ENCODE results near the gene GPR150. TPM values are rescaled to one million over a fixed set of nuclear protein-coding genes. Genes with fewer than 3 reads are reported as not detected.

Gene GPR150
- total RNA-seq, result under 1 TPM; 0.45 to 0.76 TPM

- peak; percentile 26 for TF ChIP-seq CTCF (IDR thresholded peaks at IDR 0.05)
- intact Hi-C loops (cut with micrococcal nuclease), result loop anchor here (5.0 kb wide), 1 partner anchor 63 kb away; the partner anchor contains the start of gene ARSK
- ChIA-PET POLR2A (interaction anchor here (1.6 to 4.3 kb wide), 2 partner anchors 11 to 27 kb away, joined by 6 to 23 read pairs; partner anchors contain the start of gene RFESD), CTCF (interaction anchor here (0.6 to 1.0 kb wide), 2 partner anchors 11 kb away, joined by 4 read pairs; no protein-coding TSS in a partner anchor)
- DNase-seq, result peak; percentile 79
- peak within 1 kb of the TSS; percentile 76 for H3K27ac Mint-ChIP-seq
- peaks cover 39% of the 10 kb centered on the region for H3K4me1 Mint-ChIP-seq (ENCODE audit: low read depth)
- no peaks in the 10 kb centered on the region for H3K9me3 Mint-ChIP-seq
- H3K36me3 Mint-ChIP-seq (ENCODE audit: low read depth), result no peaks in the 10 kb centered on the region
- ATAC-seq, result peak; percentile 73
- H3K27me3 Mint-ChIP-seq, result peaks cover 1% of the 10 kb centered on the region
- H3K4me3 Mint-ChIP-seq, result peak within 1 kb of the TSS; percentile 78
Measured at GRCh38 chr5:95620030-95620869, at the start of gene GPR150. TSS of gene GPR150 (plus strand) at chr5:95620087. CDS start at chr5:95620276, 189 bp downstream.

GRCh38 chr5:95572016-95572415 lies 47.9 kb upstream of the GPR150 start:
- Mint-ChIP-seq H3K9me3 (no peaks in the 10 kb centered on the region), H3K4me3 (no peak overlapping the region), H3K36me3 (ENCODE audit: low read depth) (peaks cover 32% of the 10 kb centered on the region), H3K4me1 (ENCODE audit: low read depth) (no peaks in the 10 kb centered on the region), H3K27ac (no peak overlapping the region), H3K27me3 (no peaks in the 10 kb centered on the region)
- intact Hi-C loops (cut with micrococcal nuclease), result no loop called here
- ChIA-PET CTCF (interaction anchor here (1.3 kb wide), 1 partner anchor 15 kb away, joined by 3 read pairs; no protein-coding TSS in a partner anchor), POLR2A (no interaction called here)
- no peak for DNase-seq
- ATAC-seq, result no peak
- no peak for TF ChIP-seq CTCF (IDR thresholded peaks at IDR 0.05)

- ChIA-PET POLR2A (no interaction called here), CTCF (interaction anchor here (1.1 kb wide), 1 partner anchor 200 kb away, joined by 3 read pairs; no protein-coding TSS in a partner anchor)
- intact Hi-C loops (cut with micrococcal nuclease), result no loop called here
- DNase-seq (no peak), ATAC-seq (no peak)
- no peak overlapping the region for H3K27ac Mint-ChIP-seq
- no peak for TF ChIP-seq CTCF (IDR thresholded peaks at IDR 0.05)
- peaks cover 10% of the 10 kb centered on the region for H3K36me3 Mint-ChIP-seq (ENCODE audit: low read depth)
- H3K4me1 Mint-ChIP-seq (ENCODE audit: low read depth), result no peaks in the 10 kb centered on the region
- no peak overlapping the region for H3K4me3 Mint-ChIP-seq
- H3K27me3 Mint-ChIP-seq, result no peaks in the 10 kb centered on the region
- H3K9me3 Mint-ChIP-seq, result no peaks in the 10 kb centered on the region
Measured at GRCh38 chr5:95581576-95581975, 38.3 kb upstream of the GPR150 start.

- no peak for DNase-seq
- no peaks in the 10 kb centered on the region for H3K4me1 Mint-ChIP-seq (ENCODE audit: low read depth)
- TF ChIP-seq CTCF (IDR thresholded peaks at IDR 0.05), result no peak
- ATAC-seq, result no peak
- CTCF ChIA-PET, result no interaction called here
- H3K4me3 Mint-ChIP-seq, result no peak overlapping the region
- no peak overlapping the region for H3K27ac Mint-ChIP-seq
- no peaks in the 10 kb centered on the region for H3K27me3 Mint-ChIP-seq
- H3K36me3 Mint-ChIP-seq (ENCODE audit: low read depth), result peaks cover 10% of the 10 kb centered on the region
- H3K9me3 Mint-ChIP-seq, result no peaks in the 10 kb centered on the region
- intact Hi-C loops (cut with micrococcal nuclease), result no loop called here
- POLR2A ChIA-PET, result no interaction called here
Measured at GRCh38 chr5:95583992-95584391, 35.9 kb upstream of the GPR150 start.

GRCh38 chr5:95590880-95591279 lies 29.0 kb upstream of the GPR150 start:
- peaks cover 21% of the 10 kb centered on the region for H3K4me1 Mint-ChIP-seq (ENCODE audit: low read depth)
- CTCF ChIA-PET, result no interaction called here
- H3K27ac Mint-ChIP-seq, result peak overlapping the region; percentile 7
- DNase-seq, result no peak
- no peak overlapping the region for H3K4me3 Mint-ChIP-seq
- TF ChIP-seq CTCF (IDR thresholded peaks at IDR 0.05), result no peak
- no peaks in the 10 kb centered on the region for H3K9me3 Mint-ChIP-seq
- H3K36me3 Mint-ChIP-seq (ENCODE audit: low read depth), result peaks cover 3% of the 10 kb centered on the region
- no peaks in the 10 kb centered on the region for H3K27me3 Mint-ChIP-seq
- no peak for ATAC-seq
- POLR2A ChIA-PET, result interaction anchor here (0.8 kb wide), 1 partner anchor 27 kb away, joined by 4 read pairs; no protein-coding TSS in a partner anchor
- intact Hi-C loops (cut with micrococcal nuclease), result no loop called here

All from activated CD8-positive, alpha-beta T cell treated with anti-CD3 and anti-CD28 coated beads for 36 hours (primary cell).